ENCODE data around the gene MYO18A.
"Not testable (repeated sequence)": the region's sequence is repeated elsewhere in the genome, so short reads cannot be mapped to it uniquely, and the experiment has no call there.

Gene MYO18A

GRCh38 chr17:29148257-29148789 lies 31.9 kb downstream of the MYO18A start:
- peak overlapping the region; percentile 27 for H3K4me3 ChIP-seq (replicated peaks; ENCODE audit: low read depth, low read length)

GRCh38 chr17:29147682-29148081 lies 32.5 kb downstream of the MYO18A start:
- no peak for DNase-seq (ENCODE audit: low read depth)
- no peak for TF ChIP-seq CTCF (IDR thresholded peaks at IDR 0.05; ENCODE audit: low read length, missing control alignments)
- H3K4me3 ChIP-seq (replicated peaks; ENCODE audit: low read depth, low read length) = no peak overlapping the region

More at GRCh38 chr17:29148257-29148789, 31.9 kb downstream of the MYO18A start:
- DNase-seq (ENCODE audit: low read depth) = no peak
- no peak for TF ChIP-seq CTCF (IDR thresholded peaks at IDR 0.05; ENCODE audit: low read length, missing control alignments)

GRCh38 chr17:29147228-29147627 lies 33.0 kb downstream of the MYO18A start:
- not testable (repeated sequence) for DNase-seq (ENCODE audit: low read depth); H3K4me3 ChIP-seq (replicated peaks; ENCODE audit: low read depth, low read length)

- no peak for TF ChIP-seq CTCF (IDR thresholded peaks at IDR 0.05; ENCODE audit: low read length, missing control alignments)
- H3K4me3 ChIP-seq (replicated peaks; ENCODE audit: low read depth, low read length) = no peak overlapping the region
- no peak for DNase-seq (ENCODE audit: low read depth)
Observed at GRCh38 chr17:29146369-29146972, 33.7 kb downstream of the MYO18A start.

- H3K4me3 ChIP-seq (replicated peaks; ENCODE audit: low read depth, low read length) = no peak overlapping the region
- DNase-seq (ENCODE audit: low read depth) = peak; percentile 89
- peak; percentile 73 for TF ChIP-seq CTCF (IDR thresholded peaks at IDR 0.05; ENCODE audit: low read length, missing control alignments)
Observed at GRCh38 chr17:29145289-29146073, 34.7 kb downstream of the MYO18A start.

GRCh38 chr17:29143894-29144293 lies 36.3 kb downstream of the MYO18A start:
- DNase-seq (ENCODE audit: low read depth) = no peak
- peak; percentile 43 for TF ChIP-seq CTCF (IDR thresholded peaks at IDR 0.05; ENCODE audit: low read length, missing control alignments)
- no peak overlapping the region for H3K4me3 ChIP-seq (replicated peaks; ENCODE audit: low read depth, low read length)

- TF ChIP-seq CTCF (IDR thresholded peaks at IDR 0.05; ENCODE audit: low read length, missing control alignments) = no peak
- DNase-seq (ENCODE audit: low read depth) = no peak
- no peak overlapping the region for H3K4me3 ChIP-seq (replicated peaks; ENCODE audit: low read depth, low read length)
Observed at GRCh38 chr17:29141514-29141876, 38.7 kb downstream of the MYO18A start.
